Caco-2 (cell line): ENCODE results near the gene CD276. TPM values are rescaled to one million over a fixed set of nuclear protein-coding genes. Genes with fewer than 3 reads are reported as not detected.

Experiments used
- BruUV-seq: library from RNA; stranded (reverse); fragments of 400-500 nt; replicated peaks from 2 replicates; lab custom pipeline; 2021; lab: Mats Ljungman, UMichigan
- CTCF ChIA-PET: fragments of 300-600 bp; sonication (Branson Sonifier 250); formaldehyde crosslinking; loops from one replicate; lab custom pipeline; 2022; ENCODE audit warnings: antibody characterized with exemption; lab: Charles Lee
- POLR2A ChIA-PET: fragments of 300-600 bp; sonication (Branson Sonifier 250); formaldehyde crosslinking; loops from one replicate; lab custom pipeline; 2022; ENCODE audit warnings: antibody characterized with exemption; lab: Charles Lee
- DNase-seq, 2 experiments: peaks; one replicate each; pipeline versions ENCODE4 v3.0.0 to v3.0.0-alpha.2; 2020 to 2022
- H3K27me3 ChIP-seq: replicated peaks from 2 replicates; pipeline ENCODE4 v1.6.0; 2011; ENCODE audit warnings: low read length; ENCODE audit not compliant: control insufficient read depth, insufficient read depth
- H3K36me3 ChIP-seq: 2 replicates; pipeline ENCODE4 v1.5.1; 2011; ENCODE audit warnings: low read length; ENCODE audit not compliant: control insufficient read depth, insufficient read depth
- H3K4me1 ChIP-seq: fragments of 250-450 bp; sonication (Bioruptor Pico); 2 replicates; pipeline ENCODE4 v1.5.1; 2020; ENCODE audit warnings: mild to moderate bottlenecking
- H3K4me3 ChIP-seq: 2 replicates; pipeline ENCODE4 v1.5.1; 2011; ENCODE audit warnings: low read depth, mild to moderate bottlenecking, control low read depth, low read length
- H3K9me3 ChIP-seq: fragments of 250-450 bp; sonication (Bioruptor Pico); 2 replicates; pipeline ENCODE4 v1.5.1; 2020; ENCODE audit warnings: mild to moderate bottlenecking, moderate library complexity
- H3K27ac Mint-ChIP-seq: one replicate; pipeline ENCODE4 v1.8.0; 2022; ENCODE audit warnings: mixed read lengths; ENCODE audit not compliant: unreplicated experiment
- H3K27me3 Mint-ChIP-seq: one replicate; pipeline ENCODE4 v1.8.0; 2022; ENCODE audit warnings: mixed read lengths; ENCODE audit not compliant: insufficient read depth, unreplicated experiment
- H3K36me3 Mint-ChIP-seq: one replicate; pipeline ENCODE4 v1.8.0; 2022; ENCODE audit warnings: mild to moderate bottlenecking, mixed read lengths; ENCODE audit not compliant: insufficient read depth, unreplicated experiment
- H3K4me1 Mint-ChIP-seq: one replicate; pipeline ENCODE4 v1.8.0; 2022; ENCODE audit warnings: low read depth, mixed read lengths; ENCODE audit not compliant: unreplicated experiment
- H3K4me3 Mint-ChIP-seq: one replicate; pipeline ENCODE4 v1.8.0; 2022; ENCODE audit warnings: mild to moderate bottlenecking, moderate library complexity, mixed read lengths; ENCODE audit not compliant: unreplicated experiment
- H3K9me3 Mint-ChIP-seq: one replicate; pipeline ENCODE4 v1.8.0; 2022; ENCODE audit warnings: mixed read lengths; ENCODE audit not compliant: unreplicated experiment
- intact Hi-C: fragments of 100-400 bp; cut with micrococcal nuclease; formaldehyde crosslinking; loops from one replicate; pipeline ENCODE4 v1.10.0; 2022; ENCODE audit not compliant: unreplicated experiment
- total RNA-seq: library from RNA; stranded (reverse); gene quantifications from 2 replicates; pipeline ENCODE4 v1.2.3, GENCODE V29; 2022
- TF ChIP-seq, protein P1 (sequence below), 2 experiments: fragments of 200-600 bp in 1 of 2; IDR thresholded peaks; 1 replicate in 1 of 2; 2 replicates in 1 of 2; pipeline versions ENCODE4 v1.5.1 to v1.8.0; 2011 to 2022; ENCODE audit warnings: antibody characterized with exemption in 1 of 2, control low read depth in 1 of 2, inconsistent platforms in 1 of 2, low read depth in 1 of 2, low read length in 1 of 2, mild to moderate bottlenecking in 1 of 2, moderate library complexity in 1 of 2; ENCODE audit not compliant: insufficient read depth in 1 of 2, severe bottlenecking in 1 of 2, unreplicated experiment in 1 of 2

Gene CD276
- total RNA-seq, 1 experiment from 2014 or later: 74.2 TPM

DNA sequence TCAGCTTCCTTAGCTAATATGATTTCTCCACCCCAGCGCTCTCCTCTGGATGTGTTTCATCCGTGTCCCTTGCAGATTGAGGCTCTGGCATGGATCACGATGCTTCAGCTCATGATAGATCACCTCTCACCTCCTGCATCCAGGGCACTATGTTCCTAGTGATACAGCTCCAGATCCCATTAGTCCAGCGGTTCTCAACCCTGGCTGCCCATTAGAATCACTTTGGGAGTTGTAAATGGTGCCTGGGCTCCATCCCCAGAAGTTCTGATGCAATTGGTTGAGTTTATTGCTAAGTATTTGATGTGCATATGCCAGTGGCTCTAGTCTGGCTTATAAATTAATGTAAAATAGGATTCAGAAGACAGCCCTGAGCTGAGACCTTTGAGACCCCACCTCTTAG lies 34.5 kb downstream of the CD276 start:
- BruUV-seq: no TSS peak
- H3K4me1 Mint-ChIP-seq: no peaks in the 10 kb centered on the region
- POLR2A ChIA-PET: no interaction called here
- H3K9me3 ChIP-seq: no peaks in the 10 kb centered on the region
- H3K36me3 ChIP-seq: no peaks in the 10 kb centered on the region
- H3K27me3 Mint-ChIP-seq: peaks cover 3% of the 10 kb centered on the region
- no peaks in the 10 kb centered on the region for H3K9me3 Mint-ChIP-seq
- H3K4me3 ChIP-seq: no peak overlapping the region
- no peaks in the 10 kb centered on the region for H3K27me3 ChIP-seq
- no peak overlapping the region for H3K27ac Mint-ChIP-seq
- TF ChIP-seq, protein P1, sequence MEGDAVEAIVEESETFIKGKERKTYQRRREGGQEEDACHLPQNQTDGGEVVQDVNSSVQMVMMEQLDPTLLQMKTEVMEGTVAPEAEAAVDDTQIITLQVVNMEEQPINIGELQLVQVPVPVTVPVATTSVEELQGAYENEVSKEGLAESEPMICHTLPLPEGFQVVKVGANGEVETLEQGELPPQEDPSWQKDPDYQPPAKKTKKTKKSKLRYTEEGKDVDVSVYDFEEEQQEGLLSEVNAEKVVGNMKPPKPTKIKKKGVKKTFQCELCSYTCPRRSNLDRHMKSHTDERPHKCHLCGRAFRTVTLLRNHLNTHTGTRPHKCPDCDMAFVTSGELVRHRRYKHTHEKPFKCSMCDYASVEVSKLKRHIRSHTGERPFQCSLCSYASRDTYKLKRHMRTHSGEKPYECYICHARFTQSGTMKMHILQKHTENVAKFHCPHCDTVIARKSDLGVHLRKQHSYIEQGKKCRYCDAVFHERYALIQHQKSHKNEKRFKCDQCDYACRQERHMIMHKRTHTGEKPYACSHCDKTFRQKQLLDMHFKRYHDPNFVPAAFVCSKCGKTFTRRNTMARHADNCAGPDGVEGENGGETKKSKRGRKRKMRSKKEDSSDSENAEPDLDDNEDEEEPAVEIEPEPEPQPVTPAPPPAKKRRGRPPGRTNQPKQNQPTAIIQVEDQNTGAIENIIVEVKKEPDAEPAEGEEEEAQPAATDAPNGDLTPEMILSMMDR (IDR thresholded peaks at IDR 0.05; ENCODE audit: insufficient read depth in 1 of 2, low read depth in 1 of 2, low read length in 1 of 2, severe bottlenecking in 1 of 2, unreplicated experiment in 1 of 2): no peak
- intact Hi-C loops: no loop called here
- no peak for DNase-seq
- H3K4me3 Mint-ChIP-seq: no peak overlapping the region
- no peaks in the 10 kb centered on the region for H3K4me1 ChIP-seq
- CTCF ChIA-PET: no interaction called here
- no peaks in the 10 kb centered on the region for H3K36me3 Mint-ChIP-seq

DNA sequence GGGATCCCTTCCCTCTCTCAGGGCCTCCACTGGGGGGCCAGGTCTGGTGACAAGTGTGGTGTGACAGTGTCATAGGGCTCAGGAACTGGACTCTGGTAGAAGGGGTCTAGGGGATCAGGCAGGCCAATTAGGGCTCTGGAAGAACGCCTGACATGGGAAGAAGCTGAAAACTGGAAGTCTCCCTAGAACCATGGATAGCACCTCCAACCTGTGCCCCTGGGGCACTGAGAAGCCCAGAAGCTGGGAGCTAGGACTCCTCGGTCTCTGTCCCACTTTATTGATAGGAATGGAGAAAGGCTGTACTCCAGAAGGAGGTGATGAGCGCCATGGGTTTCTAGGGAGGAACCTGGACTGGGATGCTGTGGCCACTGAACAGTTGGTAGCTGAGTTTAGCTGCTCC lies 38.2 kb downstream of the CD276 start:
- Mint-ChIP-seq H3K36me3 (no peaks in the 10 kb centered on the region), H3K4me1 (no peaks in the 10 kb centered on the region), H3K4me3 (no peak overlapping the region), H3K27me3 (peaks cover 7% of the 10 kb centered on the region), H3K9me3 (no peaks in the 10 kb centered on the region), H3K27ac (no peak overlapping the region)
- H3K4me3 ChIP-seq: no peak overlapping the region
- BruUV-seq: no TSS peak
- H3K4me1 ChIP-seq: no peaks in the 10 kb centered on the region
- TF ChIP-seq, protein P1 (IDR thresholded peaks at IDR 0.05; ENCODE audit: insufficient read depth in 1 of 2, low read depth in 1 of 2, low read length in 1 of 2, severe bottlenecking in 1 of 2, unreplicated experiment in 1 of 2): no peak
- POLR2A ChIA-PET: no interaction called here
- no peaks in the 10 kb centered on the region for H3K27me3 ChIP-seq
- CTCF ChIA-PET: no interaction called here
- intact Hi-C loops: no loop called here
- no peak for DNase-seq
- H3K9me3 ChIP-seq: no peaks in the 10 kb centered on the region
- H3K36me3 ChIP-seq: no peaks in the 10 kb centered on the region

DNA sequence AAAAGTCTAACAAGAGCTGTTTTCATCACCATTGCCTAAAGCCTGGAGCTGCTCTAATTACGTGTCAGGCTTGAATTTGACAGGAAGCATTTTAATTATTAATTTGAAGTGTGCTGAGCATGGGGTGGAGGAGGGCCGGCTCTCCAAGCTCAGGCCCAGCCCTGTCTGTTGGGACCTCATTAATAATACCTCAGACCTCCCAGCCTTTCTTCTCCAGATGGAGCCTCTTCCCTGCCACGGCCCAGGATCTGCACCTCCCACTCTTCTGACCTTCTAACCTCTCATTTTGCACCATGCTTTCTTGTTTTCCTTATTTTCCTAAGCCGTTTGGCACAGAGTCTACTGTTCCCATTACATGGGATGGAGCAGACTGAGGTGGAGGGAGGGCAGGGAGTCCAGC lies 39.0 kb downstream of the CD276 start:
- no peak overlapping the region for H3K27ac Mint-ChIP-seq
- TF ChIP-seq, protein P1 (IDR thresholded peaks at IDR 0.05; ENCODE audit: insufficient read depth in 1 of 2, low read depth in 1 of 2, low read length in 1 of 2, severe bottlenecking in 1 of 2, unreplicated experiment in 1 of 2): no peak
- POLR2A ChIA-PET: no interaction called here
- no peaks in the 10 kb centered on the region for H3K4me1 Mint-ChIP-seq
- no peaks in the 10 kb centered on the region for H3K9me3 Mint-ChIP-seq
- no peaks in the 10 kb centered on the region for H3K36me3 Mint-ChIP-seq
- DNase-seq: no peak
- H3K27me3 Mint-ChIP-seq: peaks cover 7% of the 10 kb centered on the region
- no peak overlapping the region for H3K4me3 Mint-ChIP-seq
- CTCF ChIA-PET: no interaction called here
- no TSS peak for BruUV-seq
- Histone ChIP-seq H3K4me3 (no peak overlapping the region), H3K27me3 (no peaks in the 10 kb centered on the region), H3K4me1 (no peaks in the 10 kb centered on the region), H3K9me3 (no peaks in the 10 kb centered on the region), H3K36me3 (no peaks in the 10 kb centered on the region)
- intact Hi-C loops: no loop called here
